ENCODE data around the gene TNNI3K.

The TNNI3K gene

GRCh38 chr1:74399249-74399648 is 164.1 kb downstream of the TNNI3K start:
- no peak overlapping the region for H3K4me3 ChIP-seq (ENCODE audit: low read depth, low read length)
- TF ChIP-seq CTCF (IDR thresholded peaks at IDR 0.05; ENCODE audit: low read depth, low read length), result no peak

GRCh38 chr1:74402873-74403272 is 167.7 kb downstream of the TNNI3K start:
- no peak overlapping the region for H3K4me3 ChIP-seq (ENCODE audit: low read depth, low read length)
- no peak for TF ChIP-seq CTCF (IDR thresholded peaks at IDR 0.05; ENCODE audit: low read depth, low read length)

- H3K4me3 ChIP-seq (ENCODE audit: low read depth, low read length), result no peak overlapping the region
- no peak for TF ChIP-seq CTCF (IDR thresholded peaks at IDR 0.05; ENCODE audit: low read depth, low read length)
These were observed 168.4 kb downstream of the TNNI3K start for GRCh38 chr1:74403606-74404005.

GRCh38 chr1:74406759-74407158 is 171.6 kb downstream of the TNNI3K start:
- no peak overlapping the region for H3K4me3 ChIP-seq (ENCODE audit: low read depth, low read length)

GRCh38 chr1:74407902-74408301 is 172.7 kb downstream of the TNNI3K start:
- no peak overlapping the region for H3K4me3 ChIP-seq (ENCODE audit: low read depth, low read length)
- TF ChIP-seq CTCF (IDR thresholded peaks at IDR 0.05; ENCODE audit: low read depth, low read length), result no peak

More at GRCh38 chr1:74406759-74407158, 171.6 kb downstream of the TNNI3K start:
- TF ChIP-seq CTCF (IDR thresholded peaks at IDR 0.05; ENCODE audit: low read depth, low read length), result no peak

GRCh38 chr1:74412244-74412643 is 177.1 kb downstream of the TNNI3K start:
- no peak for TF ChIP-seq CTCF (IDR thresholded peaks at IDR 0.05; ENCODE audit: low read depth, low read length)
- no peak overlapping the region for H3K4me3 ChIP-seq (ENCODE audit: low read depth, low read length)

- no peak overlapping the region for H3K4me3 ChIP-seq (ENCODE audit: low read depth, low read length)
- TF ChIP-seq CTCF (IDR thresholded peaks at IDR 0.05; ENCODE audit: low read depth, low read length), result no peak
These were observed 180.7 kb downstream of the TNNI3K start for GRCh38 chr1:74415935-74416334.
